HepG2 (cell line): ENCODE measurements around the gene CNTN4. TPM values are rescaled to one million over a fixed set of nuclear protein-coding genes. Genes with fewer than 3 reads are reported as not detected.

Experiments used
- ATAC-seq: fragments of 200-7000 bp; cut with Tn5 transposase; 3 replicates; pipeline ENCODE4 v1.9.1; 2020; ENCODE audit warnings: mild to moderate bottlenecking, moderate library complexity
- BruUV-seq: library from RNA; stranded (reverse); fragments of 400-500 nt; replicated peaks from 2 replicates; lab custom pipeline; 2021; lab: Mats Ljungman, UMichigan
- CTCF ChIA-PET: fragments of 300-600 bp; formaldehyde crosslinking; extraction: SDS; loops from one replicate; lab custom pipeline; 2021; ENCODE audit warnings: low total read pairs, inconsistent platforms, low intra/inter-chr PET ratio; lab: Yijun Ruan, JAX
- POLR2A ChIA-PET: fragments of 350-600 bp; sonication (Branson Sonifier 250); formaldehyde crosslinking; loops from one replicate; lab custom pipeline; 2020; ENCODE audit warnings: antibody characterized with exemption, inconsistent platforms; lab: Yijun Ruan, JAX
- DNase-seq: peaks from one replicate; pipeline ENCODE4 v3.0.0-alpha.2; 2015; ENCODE audit warnings: low spot score
- FAIRE-seq: peaks from 3 replicates; lab custom pipeline; 2011; peaks lifted over from hg19 to GRCh38; lab: Jason Lieb, UNC
- H2AFZ ChIP-seq: one replicate; pipeline ENCODE4 v1.6.1; 2011; ENCODE audit warnings: low read length, inconsistent platforms
- H3K27ac ChIP-seq: fragments of 300-600 bp; 3 replicates; pipeline ENCODE4 v1.8.0; 2011; ENCODE audit warnings: mixed run types, mild to moderate bottlenecking, mixed read lengths, low read length, inconsistent platforms; ENCODE audit not compliant: insufficient read depth; ENCODE audit errors: extremely low read length
- H3K27me3 ChIP-seq, 2 experiments: fragments of 200-600 bp in 1 of 2; 2 replicates in 1 of 2; 3 replicates in 1 of 2; pipeline versions ENCODE4 v1.6.0 to v1.8.0; 2011; ENCODE audit warnings: low read length in 2 of 2, mild to moderate bottlenecking in 2 of 2, moderate library complexity in 2 of 2, inconsistent platforms in 1 of 2; ENCODE audit not compliant: insufficient read depth in 2 of 2, control insufficient read depth in 1 of 2
- H3K36me3 ChIP-seq, 2 experiments: fragments of 200-600 bp in 1 of 2; replicated peaks in 1 of 2; 2 replicates in 1 of 2; 3 replicates in 1 of 2; pipeline versions ENCODE4 v1.5.1 to v1.8.0; 2011; ENCODE audit warnings: low read length in 2 of 2, inconsistent platforms in 1 of 2; ENCODE audit not compliant: insufficient read depth in 2 of 2, control insufficient read depth in 1 of 2
- H3K4me1 ChIP-seq: 2 replicates; pipeline ENCODE4 v1.5.1; 2012; ENCODE audit warnings: low read length, inconsistent platforms; ENCODE audit not compliant: insufficient read depth
- H3K4me2 ChIP-seq: 2 replicates; pipeline ENCODE4 v1.6.0; 2011; ENCODE audit warnings: low read depth, low read length, inconsistent platforms
- H3K4me3 ChIP-seq, 3 experiments: fragments of 200-600 bp in 1 of 3; sonication (generic), shearing (Covaris generic) in 1 of 3; replicated peaks in 1 of 3; 2 replicates each; pipeline ENCODE4 v1.5.1; 2011 to 2016; ENCODE audit warnings: low read length in 3 of 3, inconsistent platforms in 2 of 3, low read depth in 2 of 3, mild to moderate bottlenecking in 2 of 3, control low read depth in 1 of 3, mixed read lengths in 1 of 3; ENCODE audit not compliant: insufficient read depth in 1 of 3
- H3K79me2 ChIP-seq: one replicate; pipeline ENCODE4 v1.6.1; 2011; ENCODE audit warnings: low read length, inconsistent platforms; ENCODE audit not compliant: insufficient read depth
- H3K9ac ChIP-seq: 2 replicates; pipeline ENCODE4 v1.6.0; 2011; ENCODE audit warnings: mild to moderate bottlenecking, low read depth, low read length, inconsistent platforms; ENCODE audit not compliant: insufficient read depth
- H3K9me3 ChIP-seq: 2 replicates; pipeline ENCODE4 v1.5.1; 2012; ENCODE audit warnings: mild to moderate bottlenecking, low read length
- H4K20me1 ChIP-seq: 2 replicates; pipeline ENCODE4 v1.6.0; 2011; ENCODE audit warnings: inconsistent platforms, mild to moderate bottlenecking, low read length, moderate library complexity; ENCODE audit not compliant: insufficient read depth
- NR2F2 ChIP-seq: IDR thresholded peaks from 2 replicates; pipeline ENCODE4 v1.6.1; 2012; ENCODE audit warnings: low read depth, inconsistent platforms, borderline replicate concordance
- SNAI1 ChIP-seq: sonication (generic); formaldehyde crosslinking; IDR thresholded peaks from 2 replicates; pipeline ENCODE4 v1.5.0; 2020; ENCODE audit warnings: mild to moderate bottlenecking, missing genetic modification reagents, borderline replicate concordance
- THYN1 ChIP-seq: sonication (generic); formaldehyde crosslinking; IDR thresholded peaks from 2 replicates; pipeline ENCODE4 v1.8.1; 2023; ENCODE audit warnings: low read depth, mild to moderate bottlenecking, moderate library complexity, missing genetic modification reagents, borderline replicate concordance
- U2AF2 ChIP-seq: fragments of 200-400 bp; formaldehyde crosslinking; IDR thresholded peaks from 2 replicates; pipeline ENCODE4 v1.6.1; 2017; ENCODE audit warnings: low read depth, mild to moderate bottlenecking, low read length
- ZFP82 ChIP-seq: sonication (generic); formaldehyde crosslinking; IDR thresholded peaks from 2 replicates; pipeline ENCODE4 v1.5.1; 2020; ENCODE audit warnings: mild to moderate bottlenecking, missing genetic modification reagents, borderline replicate concordance
- ZNF10 ChIP-seq: sonication (generic); formaldehyde crosslinking; IDR thresholded peaks from 2 replicates; pipeline ENCODE4 v1.4.0; 2020; ENCODE audit warnings: mild to moderate bottlenecking, low read depth, missing genetic modification reagents, borderline replicate concordance
- WGBS: methylation state at CpG from one replicate; pipeline ENCODE4 v1.1.6; 2017; ENCODE audit warnings: low lambda C conversion rate; 5-methylcytosine and 5-hydroxymethylcytosine counted together
- in situ Hi-C: cut with HindIII; loops from 2 replicates; pipeline ENCODE4 v1.10.0; 2017; ENCODE audit warnings: low pct_unique_long_range_greater_than_20kb; ENCODE audit not compliant: extremely low pct_ligation_motif_present
- intact Hi-C: fragments of 100-400 bp; cut with micrococcal nuclease; formaldehyde crosslinking; loops from one replicate; pipeline ENCODE4 v1.10.0; 2022; ENCODE audit not compliant: unreplicated experiment
- polyA plus RNA-seq, 8 experiments: library from polyadenylated mRNA; depleted of rRNA in 3 of 8; stranded (reverse) in 7 of 8; unstranded in 1 of 8; fragments of >200 nt; fragmentation: Illumina TruSeq in 4 of 8; extraction: Trizol in 4 of 8; gene quantifications; 2 replicates each; pipeline versions ENCODE4 v1.2.1 to v1.2.3, GENCODE V29; 2011 to 2016; ENCODE audit warnings: low read depth in 4 of 8, missing spikeins in 1 of 8, mixed read lengths in 1 of 8; ENCODE audit not compliant: insufficient read depth in 1 of 8
- total RNA-seq, 5 experiments: library from RNA; depleted of rRNA; stranded (reverse); fragments of >200 nt; fragmentation: Illumina TruSeq; extraction: Trizol; gene quantifications; 2 replicates each; pipeline ENCODE4 v1.2.3, GENCODE V29; 2016; ENCODE audit warnings: low read depth in 1 of 5
- TF ChIP-seq, protein P1 (sequence below): sonication (generic); formaldehyde crosslinking; IDR thresholded peaks from 2 replicates; pipeline ENCODE4 v1.8.0; 2022; ENCODE audit warnings: missing genetic modification reagents, mild to moderate bottlenecking, inconsistent platforms, borderline replicate concordance
- TF ChIP-seq, protein P2 (sequence below), 2 experiments: sonication (generic) in 1 of 2; formaldehyde crosslinking in 1 of 2; IDR thresholded peaks; 2 replicates each; pipeline versions ENCODE4 v1.4.0 to v1.6.1; 2018 to 2020; ENCODE audit warnings: missing genetic modification reagents in 2 of 2, borderline replicate concordance in 1 of 2, low read depth in 1 of 2, mild to moderate bottlenecking in 1 of 2, missing biosample characterization in 1 of 2
- TF ChIP-seq, protein P3 (sequence below): sonication (generic); formaldehyde crosslinking; IDR thresholded peaks from 2 replicates; pipeline ENCODE4 v1.8.1; 2023; ENCODE audit warnings: mild to moderate bottlenecking, inconsistent platforms, moderate library complexity, missing genetic modification reagents, borderline replicate concordance
- TF ChIP-seq, protein P4 (sequence below): sonication (generic); formaldehyde crosslinking; IDR thresholded peaks from 2 replicates; pipeline ENCODE4 v1.4.0; 2020; ENCODE audit warnings: missing genetic modification reagents, borderline replicate concordance
- TF ChIP-seq, protein P5 (sequence below): sonication (generic); formaldehyde crosslinking; IDR thresholded peaks from 2 replicates; pipeline ENCODE4 v1.5.0; 2020; ENCODE audit warnings: missing genetic modification reagents
- TF ChIP-seq, protein P6 (sequence below): IDR thresholded peaks from 2 replicates; pipeline ENCODE4 v1.6.1; 2016

Gene CNTN4
- total and polyA plus RNA-seq, 2 of the 13 experiments (the other 11 are each of a cell fraction or from before 2014, with no cell fraction given): 0.01 to 0.13 TPM

DNA sequence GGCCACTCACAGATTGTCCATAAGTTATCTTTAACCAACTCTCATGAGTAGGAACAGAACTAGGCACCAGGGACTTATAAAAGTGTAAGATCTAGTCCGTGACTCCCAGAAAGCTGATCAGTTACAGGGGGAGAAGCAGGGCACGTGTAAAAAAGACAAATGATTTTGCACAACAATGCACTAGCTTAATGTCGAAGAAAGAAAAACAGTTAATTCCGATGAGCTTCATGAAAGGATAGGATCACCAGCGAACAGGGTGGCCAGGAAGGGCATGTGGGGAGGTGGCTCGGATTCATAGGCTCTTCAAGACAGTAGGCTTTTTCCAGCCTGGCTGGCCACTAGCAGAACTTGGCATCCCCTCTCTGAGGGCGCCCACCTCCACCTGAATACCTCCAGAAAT lies 921.5 kb downstream of the CNTN4 start:
- Histone ChIP-seq H3K4me1 (no peaks in the 10 kb centered on the region), H3K9ac (no peak overlapping the region), H3K9me3 (no peaks in the 10 kb centered on the region), H4K20me1 (no peaks in the 10 kb centered on the region), H3K27ac (no peak overlapping the region), H3K4me2 (no peak overlapping the region), H3K79me2 (no peaks in the 10 kb centered on the region), H3K27me3 (peaks cover 0 to 5% of the 10 kb centered on the region in 2 experiments; a peak in 1 of 5 replicates), H2AFZ (no peak overlapping the region), H3K4me3 (no peak overlapping the region), H3K36me3 (no peaks in the 10 kb centered on the region)
- under 1% methylated on average over 6 of the region's 7 CpGs for WGBS
- no peak for DNase-seq
- intact Hi-C loops (no loop called here), in situ Hi-C loops (no loop called here)
- ATAC-seq: no peak
- BruUV-seq: no TSS peak
- CTCF ChIA-PET: no interaction called here
- POLR2A ChIA-PET: no interaction called here
- FAIRE-seq: no peak
- TF ChIP-seq, protein P1, sequence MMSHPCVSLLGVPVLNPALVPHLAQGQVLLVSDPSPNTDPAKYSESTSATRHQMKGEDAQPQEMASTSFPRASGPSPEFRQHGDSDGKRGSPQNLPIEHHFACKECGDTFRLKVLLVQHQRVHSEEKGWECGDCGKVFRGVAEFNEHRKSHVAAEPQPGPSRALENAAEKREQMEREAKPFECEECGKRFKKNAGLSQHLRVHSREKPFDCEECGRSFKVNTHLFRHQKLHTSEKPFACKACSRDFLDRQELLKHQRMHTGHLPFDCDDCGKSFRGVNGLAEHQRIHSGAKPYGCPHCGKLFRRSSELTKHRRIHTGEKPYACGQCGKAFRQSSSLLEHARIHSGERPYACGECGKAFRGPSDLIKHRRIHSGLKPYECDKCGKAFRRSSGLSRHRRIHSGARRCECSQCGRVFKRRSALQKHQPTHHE: no peak
- no peak for TF ChIP-seq ZNF10 (CRISPR knock-in tag)
- TF ChIP-seq THYN1 (CRISPR knock-in tag): no peak
- TF ChIP-seq, protein P2, sequence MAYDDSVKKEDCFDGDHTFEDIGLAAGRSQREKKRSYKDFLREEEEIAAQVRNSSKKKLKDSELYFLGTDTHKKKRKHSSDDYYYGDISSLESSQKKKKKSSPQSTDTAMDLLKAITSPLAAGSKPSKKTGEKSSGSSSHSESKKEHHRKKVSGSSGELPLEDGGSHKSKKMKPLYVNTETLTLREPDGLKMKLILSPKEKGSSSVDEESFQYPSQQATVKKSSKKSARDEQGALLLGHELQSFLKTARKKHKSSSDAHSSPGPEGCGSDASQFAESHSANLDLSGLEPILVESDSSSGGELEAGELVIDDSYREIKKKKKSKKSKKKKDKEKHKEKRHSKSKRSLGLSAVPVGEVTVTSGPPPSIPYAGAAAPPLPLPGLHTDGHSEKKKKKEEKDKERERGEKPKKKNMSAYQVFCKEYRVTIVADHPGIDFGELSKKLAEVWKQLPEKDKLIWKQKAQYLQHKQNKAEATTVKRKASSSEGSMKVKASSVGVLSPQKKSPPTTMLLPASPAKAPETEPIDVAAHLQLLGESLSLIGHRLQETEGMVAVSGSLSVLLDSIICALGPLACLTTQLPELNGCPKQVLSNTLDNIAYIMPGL (CRISPR knock-in tag; IDR thresholded peaks at IDR 0.05; ENCODE audit: borderline replicate concordance in 1 of 2, low read depth in 1 of 2): no peak
- TF ChIP-seq NR2F2: no peak
- TF ChIP-seq U2AF2: no peak
- TF ChIP-seq, protein P3, sequence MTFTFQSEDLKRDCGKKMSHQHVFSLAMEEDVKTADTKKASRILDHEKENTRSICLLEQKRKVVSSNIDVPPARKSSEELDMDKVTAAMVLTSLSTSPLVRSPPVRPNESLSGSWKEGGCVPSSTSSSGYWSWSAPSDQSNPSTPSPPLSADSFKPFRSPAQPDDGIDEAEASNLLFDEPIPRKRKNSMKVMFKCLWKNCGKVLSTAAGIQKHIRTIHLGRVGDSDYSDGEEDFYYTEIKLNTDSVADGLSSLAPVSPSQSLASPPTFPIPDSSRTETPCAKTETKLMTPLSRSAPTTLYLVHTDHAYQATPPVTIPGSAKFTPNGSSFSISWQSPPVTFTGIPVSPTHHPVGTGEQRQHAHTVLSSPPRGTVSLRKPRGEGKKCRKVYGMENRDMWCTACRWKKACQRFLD (CRISPR knock-in tag): no peak
- TF ChIP-seq, protein P4, sequence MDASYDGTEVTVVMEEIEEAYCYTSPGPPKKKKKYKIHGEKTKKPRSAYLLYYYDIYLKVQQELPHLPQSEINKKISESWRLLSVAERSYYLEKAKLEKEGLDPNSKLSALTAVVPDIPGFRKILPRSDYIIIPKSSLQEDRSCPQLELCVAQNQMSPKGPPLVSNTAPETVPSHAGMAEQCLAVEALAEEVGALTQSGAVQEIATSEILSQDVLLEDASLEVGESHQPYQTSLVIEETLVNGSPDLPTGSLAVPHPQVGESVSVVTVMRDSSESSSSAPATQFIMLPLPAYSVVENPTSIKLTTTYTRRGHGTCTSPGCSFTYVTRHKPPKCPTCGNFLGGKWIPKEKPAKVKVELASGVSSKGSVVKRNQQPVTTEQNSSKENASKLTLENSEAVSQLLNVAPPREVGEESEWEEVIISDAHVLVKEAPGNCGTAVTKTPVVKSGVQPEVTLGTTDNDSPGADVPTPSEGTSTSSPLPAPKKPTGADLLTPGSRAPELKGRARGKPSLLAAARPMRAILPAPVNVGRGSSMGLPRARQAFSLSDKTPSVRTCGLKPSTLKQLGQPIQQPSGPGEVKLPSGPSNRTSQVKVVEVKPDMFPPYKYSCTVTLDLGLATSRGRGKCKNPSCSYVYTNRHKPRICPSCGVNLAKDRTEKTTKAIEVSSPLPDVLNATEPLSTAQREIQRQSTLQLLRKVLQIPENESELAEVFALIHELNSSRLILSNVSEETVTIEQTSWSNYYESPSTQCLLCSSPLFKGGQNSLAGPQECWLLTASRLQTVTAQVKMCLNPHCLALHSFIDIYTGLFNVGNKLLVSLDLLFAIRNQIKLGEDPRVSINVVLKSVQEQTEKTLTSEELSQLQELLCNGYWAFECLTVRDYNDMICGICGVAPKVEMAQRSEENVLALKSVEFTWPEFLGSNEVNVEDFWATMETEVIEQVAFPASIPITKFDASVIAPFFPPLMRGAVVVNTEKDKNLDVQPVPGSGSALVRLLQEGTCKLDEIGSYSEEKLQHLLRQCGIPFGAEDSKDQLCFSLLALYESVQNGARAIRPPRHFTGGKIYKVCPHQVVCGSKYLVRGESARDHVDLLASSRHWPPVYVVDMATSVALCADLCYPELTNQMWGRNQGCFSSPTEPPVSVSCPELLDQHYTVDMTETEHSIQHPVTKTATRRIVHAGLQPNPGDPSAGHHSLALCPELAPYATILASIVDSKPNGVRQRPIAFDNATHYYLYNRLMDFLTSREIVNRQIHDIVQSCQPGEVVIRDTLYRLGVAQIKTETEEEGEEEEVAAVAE (CRISPR knock-in tag): no peak
- no peak for TF ChIP-seq ZFP82 (CRISPR knock-in tag)
- TF ChIP-seq SNAI1: no peak
- TF ChIP-seq, protein P5, sequence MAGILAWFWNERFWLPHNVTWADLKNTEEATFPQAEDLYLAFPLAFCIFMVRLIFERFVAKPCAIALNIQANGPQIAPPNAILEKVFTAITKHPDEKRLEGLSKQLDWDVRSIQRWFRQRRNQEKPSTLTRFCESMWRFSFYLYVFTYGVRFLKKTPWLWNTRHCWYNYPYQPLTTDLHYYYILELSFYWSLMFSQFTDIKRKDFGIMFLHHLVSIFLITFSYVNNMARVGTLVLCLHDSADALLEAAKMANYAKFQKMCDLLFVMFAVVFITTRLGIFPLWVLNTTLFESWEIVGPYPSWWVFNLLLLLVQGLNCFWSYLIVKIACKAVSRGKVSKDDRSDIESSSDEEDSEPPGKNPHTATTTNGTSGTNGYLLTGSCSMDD (CRISPR knock-in tag): no peak
- TF ChIP-seq, protein P6, sequence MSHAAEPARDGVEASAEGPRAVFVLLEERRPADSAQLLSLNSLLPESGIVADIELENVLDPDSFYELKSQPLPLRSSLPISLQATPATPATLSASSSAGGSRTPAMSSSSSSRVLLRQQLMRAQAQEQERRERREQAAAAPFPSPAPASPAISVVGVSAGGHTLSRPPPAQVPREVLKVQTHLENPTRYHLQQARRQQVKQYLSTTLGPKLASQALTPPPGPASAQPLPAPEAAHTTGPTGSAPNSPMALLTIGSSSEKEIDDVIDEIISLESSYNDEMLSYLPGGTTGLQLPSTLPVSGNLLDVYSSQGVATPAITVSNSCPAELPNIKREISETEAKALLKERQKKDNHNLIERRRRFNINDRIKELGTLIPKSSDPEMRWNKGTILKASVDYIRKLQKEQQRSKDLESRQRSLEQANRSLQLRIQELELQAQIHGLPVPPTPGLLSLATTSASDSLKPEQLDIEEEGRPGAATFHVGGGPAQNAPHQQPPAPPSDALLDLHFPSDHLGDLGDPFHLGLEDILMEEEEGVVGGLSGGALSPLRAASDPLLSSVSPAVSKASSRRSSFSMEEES (CRISPR knock-in tag): no peak
